OCI-LY7 (cell line): ENCODE data around the gene DPT. TPM values are rescaled to one million over a fixed set of nuclear protein-coding genes. Genes with fewer than 3 reads are reported as not detected.
"Not testable (repeated sequence)": the region's sequence is repeated elsewhere in the genome, so short reads cannot be mapped to it uniquely, and the experiment has no call there.

Experiments used
- BruUV-seq: library from RNA; stranded (reverse); fragments of 400-500 nt; replicated peaks from 2 replicates; lab custom pipeline; 2021; lab: Mats Ljungman, UMichigan
- CTCF ChIA-PET: fragments of 300-600 bp; sonication (Branson Sonifier 250); formaldehyde crosslinking; loops from one replicate; lab custom pipeline; 2022; ENCODE audit warnings: antibody characterized with exemption; ENCODE audit not compliant: unreplicated experiment; lab: Charles Lee
- POLR2A ChIA-PET: fragments of 300-600 bp; sonication (Branson Sonifier 250); formaldehyde crosslinking; loops from one replicate; lab custom pipeline; 2022; ENCODE audit warnings: antibody characterized with exemption; lab: Charles Lee
- DNase-seq: peaks from one replicate; pipeline ENCODE4 v3.0.0-alpha.2; 2015; ENCODE audit warnings: low spot score
- H2AFZ ChIP-seq: fragments of 200-600 bp; sonication (generic), shearing (Covaris generic); 2 replicates; pipeline ENCODE4 v1.6.1; 2014; ENCODE audit warnings: mild to moderate bottlenecking, antibody characterized with exemption, low read length, moderate library complexity
- H3K27ac ChIP-seq: fragments of 200-600 bp; sonication (generic); 2 replicates; pipeline ENCODE4 v1.5.1; 2014; ENCODE audit warnings: mixed run types, low read depth, mild to moderate bottlenecking, moderate library complexity, low read length, inconsistent platforms; ENCODE audit not compliant: poor library complexity, severe bottlenecking
- H3K36me3 ChIP-seq: fragments of 200-600 bp; sonication (generic); 2 replicates; pipeline ENCODE4 v1.6.1; 2014; ENCODE audit warnings: mild to moderate bottlenecking, antibody characterized with exemption, low read length, moderate library complexity, mixed read lengths; ENCODE audit not compliant: insufficient read depth
- H3K4me1 ChIP-seq: fragments of 200-600 bp; sonication (generic); 2 replicates; pipeline ENCODE4 v1.5.1; 2014; ENCODE audit warnings: mild to moderate bottlenecking, low read length; ENCODE audit not compliant: insufficient read depth, poor library complexity, severe bottlenecking
- H3K4me2 ChIP-seq: fragments of 200-600 bp; sonication (generic); 2 replicates; pipeline ENCODE4 v1.6.1; 2014; ENCODE audit warnings: mild to moderate bottlenecking, low read length
- H3K4me3 ChIP-seq: fragments of 200-600 bp; sonication (generic); 2 replicates; pipeline ENCODE4 v1.5.1; 2014; ENCODE audit warnings: mild to moderate bottlenecking, low read depth, low read length; ENCODE audit not compliant: poor library complexity, severe bottlenecking
- H3K79me2 ChIP-seq: fragments of 200-600 bp; sonication (generic); 2 replicates; pipeline ENCODE4 v1.6.1; 2016; ENCODE audit warnings: low read depth, mild to moderate bottlenecking, low read length, moderate library complexity, mixed read lengths; ENCODE audit not compliant: insufficient read depth
- H3K9me2 ChIP-seq: fragments of 200-600 bp; sonication (generic); 2 replicates; pipeline ENCODE4 v1.6.1; 2016; ENCODE audit warnings: mild to moderate bottlenecking, low read length, mixed read lengths; ENCODE audit not compliant: insufficient read depth
- H3K9me3 ChIP-seq: fragments of 200-600 bp; sonication (generic); 2 replicates; pipeline ENCODE4 v1.6.1; 2014; ENCODE audit warnings: mild to moderate bottlenecking, mixed run types, low read length, mixed read lengths
- H4K20me1 ChIP-seq: fragments of 200-600 bp; sonication (generic); 2 replicates; pipeline ENCODE4 v1.6.1; 2014; ENCODE audit warnings: mild to moderate bottlenecking, antibody characterized with exemption, low read length, moderate library complexity, mixed read lengths; ENCODE audit not compliant: insufficient read depth
- CTCF ChIP-seq: fragments of 200-600 bp; sonication (generic); conservative IDR thresholded peaks from 2 replicates; pipeline ENCODE4 v1.5.1; 2014; ENCODE audit warnings: mild to moderate bottlenecking, antibody characterized with exemption, low read length, moderate library complexity, mixed read lengths
- EZH2phosphoT487 ChIP-seq: fragments of 200-600 bp; sonication (generic); IDR thresholded peaks from 2 replicates; pipeline ENCODE4 v1.6.1; 2018; ENCODE audit warnings: low read depth, borderline replicate concordance, mild to moderate bottlenecking, mixed run types, antibody characterized with exemption, low read length, moderate library complexity, mixed read lengths
- intact Hi-C: fragments of 100-400 bp; cut with micrococcal nuclease; formaldehyde crosslinking; loops from one replicate; pipeline ENCODE4 v1.10.0; 2022; ENCODE audit not compliant: unreplicated experiment
- total RNA-seq, 2 experiments: library from RNA; depleted of rRNA in 1 of 2; stranded (reverse); fragments of >200 nt in 1 of 2; shearing (Covaris generic) in 1 of 2; gene quantifications; 2 replicates each; pipeline ENCODE4 v1.2.3, GENCODE V29; 2014 to 2022

Gene DPT
- total RNA-seq, 2 experiments from 2014 or later = not detected

GRCh38 chr1:168774241-168774640 lies 45.2 kb upstream of the DPT start:
- H3K36me3 ChIP-seq = no peaks in the 10 kb centered on the region
- BruUV-seq = no TSS peak
- POLR2A ChIA-PET = interaction anchor here (0.5 to 0.6 kb wide), 3 partner anchors 31 to 387 kb away, joined by 3 to 5 read pairs (median 3); no protein-coding TSS in a partner anchor

DNA sequence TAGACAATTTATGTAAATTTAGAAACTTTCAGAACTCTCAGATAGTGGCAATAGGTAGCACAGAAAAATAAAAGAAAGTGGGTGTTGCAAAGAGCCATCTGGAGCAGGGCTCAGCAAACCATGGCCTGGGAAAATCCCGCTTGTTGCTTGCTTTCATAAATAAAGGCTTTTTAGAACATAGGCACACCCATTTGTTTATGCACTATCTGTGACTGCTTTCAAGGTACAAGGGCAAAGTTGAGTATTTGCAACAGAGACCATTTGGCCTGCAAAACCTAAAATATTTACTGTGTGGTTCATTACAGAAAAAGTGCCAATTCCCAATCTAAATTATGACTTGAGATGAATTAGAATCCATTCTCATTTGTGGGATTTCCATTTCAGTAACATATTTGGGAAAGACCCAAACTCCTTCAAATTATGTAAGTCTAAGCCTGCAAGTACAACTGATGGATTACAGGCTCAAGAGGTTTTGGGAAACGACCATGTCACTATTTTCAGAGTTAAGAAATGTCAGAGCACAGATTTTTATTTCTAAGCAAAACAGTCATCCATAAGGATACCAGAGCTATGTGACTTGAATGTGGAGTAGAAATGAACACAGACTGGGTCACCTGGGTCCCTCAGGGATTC lies 43.5 kb upstream of the DPT start:
- DNase-seq = no peak
- ChIA-PET POLR2A (interaction anchor here (0.9 kb wide), 1 partner anchor 1933 kb away, joined by 3 read pairs; no protein-coding TSS in a partner anchor), CTCF (no interaction called here)
- no peak overlapping the region for H3K27ac ChIP-seq
- H3K9me3 ChIP-seq = no peaks in the 10 kb centered on the region
- no peak for TF ChIP-seq EZH2phosphoT487
- TF ChIP-seq CTCF = no peak
- H3K4me3 ChIP-seq = no peak overlapping the region
- no peak overlapping the region for H2AFZ ChIP-seq
- BruUV-seq = no TSS peak
- no peaks in the 10 kb centered on the region for H3K9me2 ChIP-seq
- intact Hi-C loops = no loop called here
- no peaks in the 10 kb centered on the region for H4K20me1 ChIP-seq
- no peak overlapping the region for H3K4me2 ChIP-seq
- H3K79me2 ChIP-seq = no peaks in the 10 kb centered on the region
- H3K4me1 ChIP-seq = no peaks in the 10 kb centered on the region
- no peaks in the 10 kb centered on the region for H3K36me3 ChIP-seq

More at GRCh38 chr1:168774241-168774640, 45.2 kb upstream of the DPT start:
- no peaks in the 10 kb centered on the region for H3K9me3 ChIP-seq
- intact Hi-C loops = no loop called here
- H3K9me2 ChIP-seq = no peaks in the 10 kb centered on the region
- H2AFZ ChIP-seq = no peak overlapping the region
- no peaks in the 10 kb centered on the region for H3K79me2 ChIP-seq
- H3K4me1 ChIP-seq = no peaks in the 10 kb centered on the region
- CTCF ChIA-PET = no interaction called here
- H4K20me1 ChIP-seq = no peaks in the 10 kb centered on the region
- H3K27ac ChIP-seq = no peak overlapping the region
- DNase-seq = no peak
- TF ChIP-seq CTCF = no peak
- no peak for TF ChIP-seq EZH2phosphoT487
- no peak overlapping the region for H3K4me3 ChIP-seq
- no peak overlapping the region for H3K4me2 ChIP-seq

GRCh38 chr1:168771104-168771630 lies 42.2 kb upstream of the DPT start:
- no peak overlapping the region for H3K4me2 ChIP-seq
- H3K36me3 ChIP-seq = no peaks in the 10 kb centered on the region
- TF ChIP-seq EZH2phosphoT487 = no peak
- no peak for TF ChIP-seq CTCF
- BruUV-seq = no TSS peak
- H3K9me2 ChIP-seq = no peaks in the 10 kb centered on the region
- POLR2A ChIA-PET = interaction anchor here (0.6 kb wide), 2 partner anchors 42 to 269 kb away, joined by 3 to 4 read pairs; no protein-coding TSS in a partner anchor
- H3K79me2 ChIP-seq = no peaks in the 10 kb centered on the region
- intact Hi-C loops = no loop called here
- CTCF ChIA-PET = no interaction called here
- H3K9me3 ChIP-seq = no peaks in the 10 kb centered on the region
- DNase-seq = no peak
- H3K4me3 ChIP-seq = no peak overlapping the region
- H3K4me1 ChIP-seq = no peaks in the 10 kb centered on the region
- H4K20me1 ChIP-seq = no peaks in the 10 kb centered on the region
- no peak overlapping the region for H2AFZ ChIP-seq
- H3K27ac ChIP-seq = no peak overlapping the region

GRCh38 chr1:168769893-168770292 lies 40.9 kb upstream of the DPT start:
- H4K20me1 ChIP-seq, H3K36me3 ChIP-seq, H3K9me3 ChIP-seq, H2AFZ ChIP-seq, H3K79me2 ChIP-seq, H3K9me2 ChIP-seq, H3K4me2 ChIP-seq, H3K27ac ChIP-seq, CTCF ChIA-PET, DNase-seq, H3K4me1 ChIP-seq, POLR2A ChIA-PET, intact Hi-C loops, H3K4me3 ChIP-seq, BruUV-seq: not testable (repeated sequence)
